B cell (primary cell): ENCODE results near the gene KIF13A. TPM values are rescaled to one million over a fixed set of nuclear protein-coding genes. Genes with fewer than 3 reads are reported as not detected.

Experiments
- ATAC-seq: fragments of 200-7000 bp; cut with Tn5 transposase; one replicate; pipeline ENCODE4 v1.10.0; 2021; ENCODE audit warnings: low read depth, mild to moderate bottlenecking, moderate number of reproducible peaks, moderate library complexity
- CTCF ChIA-PET: fragments of 350-600 bp; sonication (Branson Sonifier 250); formaldehyde crosslinking; loops from one replicate; lab custom pipeline; 2021; ENCODE audit warnings: antibody characterized with exemption, inconsistent platforms; lab: Charles Lee
- POLR2A ChIA-PET: fragments of 350-600 bp; sonication (Branson Sonifier 250); formaldehyde crosslinking; loops from one replicate; lab custom pipeline; 2021; ENCODE audit warnings: antibody characterized with exemption; lab: Charles Lee
- DNase-seq: peaks from one replicate; pipeline ENCODE4 v3.0.0; 2013
- H2AFZ ChIP-seq: 2 replicates; pipeline ENCODE4 v1.6.1; 2012; ENCODE audit warnings: mild to moderate bottlenecking, low read depth, low read length; ENCODE audit not compliant: insufficient read depth, poor library complexity, severe bottlenecking
- H3K27ac ChIP-seq, 2 donors: 1 replicate in 1 of 2; 2 replicates in 1 of 2; pipeline ENCODE4 v1.5.1; 2012 to 2013; ENCODE audit warnings: low read length in 2 of 2, mild to moderate bottlenecking in 2 of 2, moderate library complexity in 1 of 2
- H3K27me3 ChIP-seq, 4 experiments: fragments of 200-600 bp in 1 of 4; sonication (generic) in 1 of 4; replicated peaks in 1 of 4; 1 replicate in 2 of 4; 2 replicates in 2 of 4; pipeline versions ENCODE4 v1.6.1 to v1.7.0; 2013 to 2016; ENCODE audit warnings: low read length in 3 of 4, mild to moderate bottlenecking in 2 of 4, mixed read lengths in 1 of 4, moderate library complexity in 1 of 4; ENCODE audit not compliant: insufficient read depth in 4 of 4, control insufficient read depth in 3 of 4; ENCODE audit errors: control extremely low read depth in 1 of 4
- H3K36me3 ChIP-seq, 2 experiments: replicated peaks in 1 of 2; 1 replicate in 1 of 2; 2 replicates in 1 of 2; pipeline versions ENCODE4 v1.6.1 to v1.7.1; 2013; ENCODE audit warnings: low read length in 1 of 2; ENCODE audit not compliant: insufficient read depth in 2 of 2, control insufficient read depth in 1 of 2; ENCODE audit errors: control extremely low read depth in 1 of 2, extremely low read depth in 1 of 2
- H3K4me1 ChIP-seq, 2 donors: fragments of 200-600 bp in 1 of 2; sonication (generic) in 1 of 2; 1 replicate in 1 of 2; 2 replicates in 1 of 2; pipeline versions ENCODE4 v1.5.1 to v1.6.1; 2013 to 2017; ENCODE audit warnings: low read length in 2 of 2; ENCODE audit not compliant: control insufficient read depth in 2 of 2, insufficient read depth in 2 of 2
- H3K4me2 ChIP-seq: replicated peaks from 2 replicates; pipeline ENCODE3; 2012; ENCODE audit warnings: mild to moderate bottlenecking, low read depth, low read length; ENCODE audit not compliant: poor library complexity, severe bottlenecking
- H3K4me3 ChIP-seq, 5 experiments: fragments of 200-600 bp in 1 of 5; sonication (generic) in 1 of 5; 1 replicate in 3 of 5; 2 replicates in 2 of 5; pipeline versions ENCODE4 v1.5.1 to v1.7.0; 2011 to 2016; ENCODE audit warnings: low read length in 4 of 5, mild to moderate bottlenecking in 4 of 5, low read depth in 2 of 5, control low read depth in 1 of 5, moderate library complexity in 1 of 5; ENCODE audit not compliant: insufficient read depth in 1 of 5; ENCODE audit errors: control extremely low read depth in 1 of 5, extremely low read depth in 1 of 5
- H3K79me2 ChIP-seq: fragments of 200-600 bp; sonication (generic); one replicate; pipeline ENCODE4 v1.6.0; 2016; ENCODE audit warnings: low read length; ENCODE audit not compliant: control insufficient read depth, insufficient read depth
- H3K9ac ChIP-seq: fragments of 200-600 bp; sonication (generic); 2 replicates; pipeline ENCODE4 v1.6.1; 2017; ENCODE audit warnings: mild to moderate bottlenecking, low read length, moderate library complexity
- H3K9me3 ChIP-seq, 3 donors: one replicate each; pipeline versions ENCODE4 v1.6.1 to v1.7.1; 2013; ENCODE audit warnings: low read length in 2 of 3; ENCODE audit not compliant: control insufficient read depth in 2 of 3, insufficient read depth in 1 of 3; ENCODE audit errors: control extremely low read depth in 1 of 3
- H4K20me1 ChIP-seq: 2 replicates; pipeline ENCODE4 v1.6.0; 2012; ENCODE audit warnings: mild to moderate bottlenecking, low read length; ENCODE audit not compliant: insufficient read depth, control insufficient read depth, poor library complexity, severe bottlenecking
- H3K27ac Mint-ChIP-seq: one replicate; pipeline ENCODE4 v1.8.0; 2021; ENCODE audit warnings: mixed read lengths
- H3K27me3 Mint-ChIP-seq: one replicate; pipeline ENCODE4 v1.8.0; 2021; ENCODE audit warnings: mixed read lengths
- H3K4me1 Mint-ChIP-seq: one replicate; pipeline ENCODE4 v1.8.0; 2021; ENCODE audit warnings: mixed read lengths
- H3K4me3 Mint-ChIP-seq: one replicate; pipeline ENCODE4 v1.8.0; 2021; ENCODE audit warnings: mixed read lengths
- H3K9me3 Mint-ChIP-seq: one replicate; pipeline ENCODE4 v1.8.0; 2022; ENCODE audit warnings: mixed read lengths; ENCODE audit not compliant: insufficient read depth
- CTCF ChIP-seq: fragments of 200-600 bp; IDR thresholded peaks from one replicate; pipeline ENCODE4 v1.8.0; 2022; ENCODE audit warnings: antibody characterized with exemption, mild to moderate bottlenecking
- EZH2 ChIP-seq: IDR thresholded peaks from 2 replicates; pipeline ENCODE4 v1.6.1; 2012; ENCODE audit warnings: borderline replicate concordance, low read depth, mild to moderate bottlenecking, moderate library complexity, low read length; ENCODE audit not compliant: insufficient read depth, poor library complexity, severe bottlenecking
- WGBS: methylation state at CpG from one replicate; pipeline ENCODE4 v1.1.5; 2013; ENCODE audit warnings: missing lambda C conversion rate; ENCODE audit not compliant: insufficient coverage; 5-methylcytosine and 5-hydroxymethylcytosine counted together
- intact Hi-C: fragments of 100-400 bp; cut with micrococcal nuclease; formaldehyde crosslinking; loops from one replicate; pipeline ENCODE4 v1.10.0; 2022
- polyA plus RNA-seq: library from polyadenylated mRNA; depleted of rRNA; stranded (reverse); fragments of >200 nt; gene quantifications from 2 replicates; pipeline ENCODE4 v1.2.3, GENCODE V29; 2012
- total RNA-seq, 2 donors: library from RNA; stranded (reverse); fragments of 120-200 nt in 1 of 2; gene quantifications; 1 replicate in 1 of 2; 2 replicates in 1 of 2; pipeline versions ENCODE4 v1.2.3 to v1.2.4, GENCODE V29; 2013 to 2022

The KIF13A gene
- total and polyA plus RNA-seq, 2 donors (not counting 1 experiment from before 2014, with no cell fraction given), result 2.1 to 23.4 TPM

GRCh38 chr6:17851001-17851719 is 136.3 kb downstream of the KIF13A start:
- H3K4me2 ChIP-seq, result no peak overlapping the region
- ChIA-PET CTCF (no interaction called here), POLR2A (no interaction called here)
- no peaks in the 10 kb centered on the region for H3K9me3 ChIP-seq
- no peak overlapping the region for H3K27ac ChIP-seq
- Mint-ChIP-seq H3K27ac (no peak overlapping the region), H3K4me1 (no peaks in the 10 kb centered on the region), H3K4me3 (no peak overlapping the region), H3K27me3 (no peaks in the 10 kb centered on the region), H3K9me3 (no peaks in the 10 kb centered on the region)
- intact Hi-C loops, result no loop called here
- H4K20me1 ChIP-seq, result no peaks in the 10 kb centered on the region
- H2AFZ ChIP-seq, result no peak overlapping the region
- H3K4me3 ChIP-seq, result no peak overlapping the region
- H3K27me3 ChIP-seq, result no peaks in the 10 kb centered on the region
- ATAC-seq, result no peak
- no peaks in the 10 kb centered on the region for H3K4me1 ChIP-seq
- no peak for TF ChIP-seq CTCF
- peaks cover 0 to 1% of the 10 kb centered on the region in 2 experiments for H3K36me3 ChIP-seq
- no peaks in the 10 kb centered on the region for H3K79me2 ChIP-seq
- no peak overlapping the region for H3K9ac ChIP-seq
- DNase-seq, result no peak
- no CpG with 5 or more reads among the region's 3 CpGs for WGBS

GRCh38 chr6:17850281-17850680 is 137.2 kb downstream of the KIF13A start:
- no peak overlapping the region for H3K9ac ChIP-seq
- H3K4me1 ChIP-seq, result no peaks in the 10 kb centered on the region
- intact Hi-C loops, result no loop called here
- H3K27ac Mint-ChIP-seq, result no peak overlapping the region
- TF ChIP-seq EZH2, result no peak
- TF ChIP-seq CTCF, result no peak
- no peak overlapping the region for H3K4me3 Mint-ChIP-seq
- no peaks in the 10 kb centered on the region for H3K4me1 Mint-ChIP-seq
- H3K79me2 ChIP-seq, result no peaks in the 10 kb centered on the region
- H3K9me3 Mint-ChIP-seq, result no peaks in the 10 kb centered on the region
- H4K20me1 ChIP-seq, result no peaks in the 10 kb centered on the region
- H3K27me3 ChIP-seq, result no peaks in the 10 kb centered on the region
- H3K4me2 ChIP-seq, result no peak overlapping the region
- no peak for ATAC-seq
- H3K4me3 ChIP-seq, result no peak overlapping the region
- DNase-seq, result no peak
- CTCF ChIA-PET, result no interaction called here
- no peak overlapping the region for H2AFZ ChIP-seq
- no peaks in the 10 kb centered on the region for H3K9me3 ChIP-seq
- H3K27ac ChIP-seq, result no peak overlapping the region
- POLR2A ChIA-PET, result no interaction called here
- WGBS, result no CpG with 5 or more reads among the region's 5 CpGs
- H3K27me3 Mint-ChIP-seq, result no peaks in the 10 kb centered on the region
- peaks cover 0 to 1% of the 10 kb centered on the region in 2 experiments for H3K36me3 ChIP-seq
